K562 (cell line): ENCODE results near the gene CCDC73. TPM values are rescaled to one million over a fixed set of nuclear protein-coding genes. Genes with fewer than 3 reads are reported as not detected.

Experiments used
- CGGBP1 ChIP-seq: fragments of 250-450 bp; sonication (Bioruptor Pico); IDR thresholded peaks from 2 replicates; pipeline ENCODE4 v1.9.0; 2021; ENCODE audit warnings: mild to moderate bottlenecking
- E2F6 ChIP-seq, 2 experiments: IDR thresholded peaks; 2 replicates each; pipeline ENCODE4 v1.6.1; 2011; ENCODE audit warnings: borderline replicate concordance in 1 of 2, control low read depth in 1 of 2, low read depth in 1 of 2, low read length in 1 of 2, mild to moderate bottlenecking in 1 of 2, mixed read lengths in 1 of 2, moderate library complexity in 1 of 2; ENCODE audit not compliant: insufficient read depth in 1 of 2, insufficient read length in 1 of 2, poor library complexity in 1 of 2, severe bottlenecking in 1 of 2; ENCODE audit errors: extremely low read depth in 1 of 2
- HNRNPL ChIP-seq: fragments of 200-400 bp; formaldehyde crosslinking; IDR thresholded peaks from 2 replicates; pipeline ENCODE4 v1.6.1; 2017; ENCODE audit warnings: low read depth, mild to moderate bottlenecking, low read length
- LEF1 ChIP-seq: fragments of 450-650 bp; IDR thresholded peaks from 2 replicates; pipeline ENCODE4 v1.6.1; 2016; ENCODE audit warnings: mild to moderate bottlenecking
- MCM3 ChIP-seq: fragments of 450-650 bp; IDR thresholded peaks from 2 replicates; pipeline ENCODE4 v1.6.1; 2016
- PHTF2 ChIP-seq: fragments of 250-450 bp; sonication (Bioruptor Pico); IDR thresholded peaks from 2 replicates; pipeline ENCODE4 v1.5.0; 2021; ENCODE audit warnings: mild to moderate bottlenecking
- RB1 ChIP-seq: fragments of 450-650 bp; IDR thresholded peaks from 2 replicates; pipeline ENCODE4 v1.6.1; 2017; ENCODE audit warnings: low read depth, mild to moderate bottlenecking
- RBM22 ChIP-seq: fragments of 200-400 bp; formaldehyde crosslinking; IDR thresholded peaks from 2 replicates; pipeline ENCODE4 v1.6.1; 2018; ENCODE audit warnings: low read length, low read depth; ENCODE audit not compliant: poor library complexity, severe bottlenecking
- TCF7L2 ChIP-seq: fragments of 150-350 bp; IDR thresholded peaks from 2 replicates; pipeline ENCODE4 v1.6.1; 2016; ENCODE audit warnings: low read depth, mild to moderate bottlenecking, low read length, moderate library complexity
- TEAD4 ChIP-seq, 2 experiments: sonication (generic) in 1 of 2; formaldehyde crosslinking in 1 of 2; IDR thresholded peaks; 2 replicates each; pipeline versions ENCODE4 v1.6.1 to v1.8.0; 2012 to 2022; ENCODE audit warnings: borderline replicate concordance in 1 of 2, inconsistent platforms in 1 of 2, low read length in 1 of 2, mild to moderate bottlenecking in 1 of 2, missing genetic modification reagents in 1 of 2
- TGIF2 ChIP-seq: sonication (generic); formaldehyde crosslinking; IDR thresholded peaks from 2 replicates; pipeline ENCODE4 v1.8.1; 2022; ENCODE audit warnings: mild to moderate bottlenecking, missing genetic modification reagents, moderate library complexity
- ZKSCAN1 ChIP-seq: fragments of 150-350 bp; IDR thresholded peaks from 2 replicates; pipeline ENCODE4 v1.6.1; 2016; ENCODE audit warnings: low read depth, low read length
- ZNF444 ChIP-seq: fragments of 250-450 bp; sonication (Bioruptor Pico); IDR thresholded peaks from 2 replicates; pipeline ENCODE4 v1.4.0; 2020; ENCODE audit warnings: mild to moderate bottlenecking, moderate library complexity
- ZNF57 ChIP-seq: fragments of 450-650 bp; formaldehyde crosslinking; IDR thresholded peaks from 2 replicates; pipeline ENCODE4 v1.4.0; 2020; ENCODE audit warnings: mild to moderate bottlenecking, moderate library complexity
- ZNF586 ChIP-seq: fragments of 450-650 bp; formaldehyde crosslinking; conservative IDR thresholded peaks from 2 replicates; pipeline ENCODE4 v1.4.0; 2020; ENCODE audit warnings: mild to moderate bottlenecking, moderate library complexity
- polyA plus RNA-seq, 8 experiments: library from polyadenylated mRNA; depleted of rRNA in 4 of 8; stranded (reverse) in 5 of 8; unstranded in 3 of 8; fragments of >200 nt; fragmentation: Nextera tagmentation in 2 of 8; fragmentation: Illumina TruSeq in 1 of 8; extraction: Ambion mirVana in 2 of 8; extraction: Trizol in 1 of 8; gene quantifications; 2 replicates each; pipeline versions ENCODE4 v1.2.1 to v1.2.3, GENCODE V29; 2011 to 2014; ENCODE audit warnings: inconsistent platforms in 1 of 8, missing spikeins in 1 of 8
- total RNA-seq, 7 experiments: library from RNA; depleted of rRNA in 6 of 7; stranded (reverse); fragments of >200 nt in 6 of 7; fragmentation: Illumina TruSeq in 2 of 7; extraction: Trizol in 2 of 7; gene quantifications; 2 replicates each; pipeline versions ENCODE4 v1.2.1 to v1.2.3, GENCODE V29; 2011 to 2021; ENCODE audit warnings: low replicate concordance in 1 of 7
- TF ChIP-seq, protein P1 (sequence below), 2 experiments: fragments of 150-350 bp in 1 of 2; IDR thresholded peaks; 2 replicates each; pipeline ENCODE4 v1.6.1; 2012 to 2016; ENCODE audit warnings: low read depth in 2 of 2, low read length in 2 of 2, mild to moderate bottlenecking in 1 of 2, moderate library complexity in 1 of 2
- TF ChIP-seq, protein P2 (sequence below): fragments of 250-450 bp; sonication (Bioruptor Pico); IDR thresholded peaks from 2 replicates; pipeline ENCODE4 v1.5.0; 2022; ENCODE audit warnings: mild to moderate bottlenecking
- TF ChIP-seq, protein P3 (sequence below): fragments of 250-450 bp; sonication (Bioruptor Pico); IDR thresholded peaks from 2 replicates; pipeline ENCODE4 v1.5.0; 2021

CCDC73 gene
- total and polyA plus RNA-seq, 9 of the 15 experiments (the other 6 are each of a cell fraction or from before 2014, with no cell fraction given): 0.20 to 0.21 TPM; not detected in 7

- TF ChIP-seq PHTF2 (CRISPR knock-in tag) (no peak), TGIF2 (CRISPR knock-in tag) (no peak), LEF1 (no peak), TCF7L2 (no peak), MCM3 (no peak), ZNF57 (CRISPR knock-in tag) (no peak), HNRNPL (peak; percentile 33; the same call in 1 of the 2 replicates), CGGBP1 (CRISPR knock-in tag) (no peak), ZNF586 (CRISPR knock-in tag) (no peak), ZKSCAN1 (no peak), RB1 (peak; percentile 61), TEAD4 (IDR thresholded peaks at IDR 0.05; ENCODE audit: low read length) (peak; percentile 87), TEAD4 (CRISPR knock-in tag; IDR thresholded peaks at IDR 0.05; ENCODE audit: borderline replicate concordance) (peak; percentile 94; the same call in 1 of the 2 replicates), E2F6 (IDR thresholded peaks at IDR 0.05; ENCODE audit: borderline replicate concordance in 1 of 2, extremely low read depth in 1 of 2, insufficient read depth in 1 of 2, insufficient read length in 1 of 2, low read depth in 1 of 2, low read length in 1 of 2, poor library complexity in 1 of 2, severe bottlenecking in 1 of 2) (peak; percentile 66 to 78), RBM22 (no peak), ZNF444 (no peak)
- TF ChIP-seq, protein P1, sequence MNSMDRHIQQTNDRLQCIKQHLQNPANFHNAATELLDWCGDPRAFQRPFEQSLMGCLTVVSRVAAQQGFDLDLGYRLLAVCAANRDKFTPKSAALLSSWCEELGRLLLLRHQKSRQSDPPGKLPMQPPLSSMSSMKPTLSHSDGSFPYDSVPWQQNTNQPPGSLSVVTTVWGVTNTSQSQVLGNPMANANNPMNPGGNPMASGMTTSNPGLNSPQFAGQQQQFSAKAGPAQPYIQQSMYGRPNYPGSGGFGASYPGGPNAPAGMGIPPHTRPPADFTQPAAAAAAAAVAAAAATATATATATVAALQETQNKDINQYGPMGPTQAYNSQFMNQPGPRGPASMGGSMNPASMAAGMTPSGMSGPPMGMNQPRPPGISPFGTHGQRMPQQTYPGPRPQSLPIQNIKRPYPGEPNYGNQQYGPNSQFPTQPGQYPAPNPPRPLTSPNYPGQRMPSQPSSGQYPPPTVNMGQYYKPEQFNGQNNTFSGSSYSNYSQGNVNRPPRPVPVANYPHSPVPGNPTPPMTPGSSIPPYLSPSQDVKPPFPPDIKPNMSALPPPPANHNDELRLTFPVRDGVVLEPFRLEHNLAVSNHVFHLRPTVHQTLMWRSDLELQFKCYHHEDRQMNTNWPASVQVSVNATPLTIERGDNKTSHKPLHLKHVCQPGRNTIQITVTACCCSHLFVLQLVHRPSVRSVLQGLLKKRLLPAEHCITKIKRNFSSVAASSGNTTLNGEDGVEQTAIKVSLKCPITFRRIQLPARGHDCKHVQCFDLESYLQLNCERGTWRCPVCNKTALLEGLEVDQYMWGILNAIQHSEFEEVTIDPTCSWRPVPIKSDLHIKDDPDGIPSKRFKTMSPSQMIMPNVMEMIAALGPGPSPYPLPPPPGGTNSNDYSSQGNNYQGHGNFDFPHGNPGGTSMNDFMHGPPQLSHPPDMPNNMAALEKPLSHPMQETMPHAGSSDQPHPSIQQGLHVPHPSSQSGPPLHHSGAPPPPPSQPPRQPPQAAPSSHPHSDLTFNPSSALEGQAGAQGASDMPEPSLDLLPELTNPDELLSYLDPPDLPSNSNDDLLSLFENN (IDR thresholded peaks at IDR 0.05; ENCODE audit: low read depth in 2 of 2, low read length in 2 of 2): no peak
- TF ChIP-seq, protein P2, sequence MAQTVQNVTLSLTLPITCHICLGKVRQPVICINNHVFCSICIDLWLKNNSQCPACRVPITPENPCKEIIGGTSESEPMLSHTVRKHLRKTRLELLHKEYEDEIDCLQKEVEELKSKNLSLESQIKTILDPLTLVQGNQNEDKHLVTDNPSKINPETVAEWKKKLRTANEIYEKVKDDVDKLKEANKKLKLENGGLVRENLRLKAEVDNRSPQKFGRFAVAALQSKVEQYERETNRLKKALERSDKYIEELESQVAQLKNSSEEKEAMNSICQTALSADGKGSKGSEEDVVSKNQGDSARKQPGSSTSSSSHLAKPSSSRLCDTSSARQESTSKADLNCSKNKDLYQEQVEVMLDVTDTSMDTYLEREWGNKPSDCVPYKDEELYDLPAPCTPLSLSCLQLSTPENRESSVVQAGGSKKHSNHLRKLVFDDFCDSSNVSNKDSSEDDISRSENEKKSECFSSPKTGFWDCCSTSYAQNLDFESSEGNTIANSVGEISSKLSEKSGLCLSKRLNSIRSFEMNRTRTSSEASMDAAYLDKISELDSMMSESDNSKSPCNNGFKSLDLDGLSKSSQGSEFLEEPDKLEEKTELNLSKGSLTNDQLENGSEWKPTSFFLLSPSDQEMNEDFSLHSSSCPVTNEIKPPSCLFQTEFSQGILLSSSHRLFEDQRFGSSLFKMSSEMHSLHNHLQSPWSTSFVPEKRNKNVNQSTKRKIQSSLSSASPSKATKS: no peak
- TF ChIP-seq, protein P3, sequence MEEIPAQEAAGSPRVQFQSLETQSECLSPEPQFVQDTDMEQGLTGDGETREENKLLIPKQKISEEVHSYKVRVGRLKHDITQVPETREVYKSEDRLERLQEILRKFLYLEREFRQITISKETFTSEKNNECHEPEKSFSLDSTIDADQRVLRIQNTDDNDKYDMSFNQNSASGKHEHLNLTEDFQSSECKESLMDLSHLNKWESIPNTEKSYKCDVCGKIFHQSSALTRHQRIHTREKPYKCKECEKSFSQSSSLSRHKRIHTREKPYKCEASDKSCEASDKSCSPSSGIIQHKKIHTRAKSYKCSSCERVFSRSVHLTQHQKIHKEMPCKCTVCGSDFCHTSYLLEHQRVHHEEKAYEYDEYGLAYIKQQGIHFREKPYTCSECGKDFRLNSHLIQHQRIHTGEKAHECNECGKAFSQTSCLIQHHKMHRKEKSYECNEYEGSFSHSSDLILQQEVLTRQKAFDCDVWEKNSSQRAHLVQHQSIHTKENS: no peak
These were observed 210.8 kb downstream of the CCDC73 start, which contains the start of gene EIF3M (continued) for GRCh38 chr11:32583459-32584271.
